Glomerular visceral epithelial cell (primary cell): ENCODE data around the gene ZMYM1.
"Not testable (repeated sequence)": the region's sequence is repeated elsewhere in the genome, so short reads cannot be mapped to it uniquely, and the experiment has no call there.

Experiments used
- DNase-seq: peaks from one replicate; pipeline ENCODE4 v3.0.0-alpha.2; 2016; ENCODE audit errors: extremely low spot score

Gene ZMYM1

DNA sequence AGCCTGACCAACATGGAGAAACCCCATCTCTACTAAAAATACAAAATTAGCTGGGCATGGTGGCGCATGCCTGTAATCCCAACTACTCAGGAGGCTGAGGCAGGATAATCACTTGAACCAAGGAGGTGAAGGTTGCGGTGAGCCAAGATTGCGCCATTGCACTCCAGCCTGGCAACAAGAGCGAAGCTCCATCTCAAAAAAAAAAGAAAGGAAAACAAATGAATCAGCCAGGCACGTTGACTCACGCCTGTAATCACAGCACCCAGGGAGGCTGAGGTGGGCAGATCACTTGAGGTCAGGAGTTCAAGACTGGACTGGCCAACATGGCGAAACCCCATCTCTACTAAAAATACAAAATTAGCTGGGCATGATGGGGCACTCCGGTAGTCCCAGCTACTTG, 2.8 kb upstream of the ZMYM1 start:
- DNase-seq: peak; percentile 13

DNA sequence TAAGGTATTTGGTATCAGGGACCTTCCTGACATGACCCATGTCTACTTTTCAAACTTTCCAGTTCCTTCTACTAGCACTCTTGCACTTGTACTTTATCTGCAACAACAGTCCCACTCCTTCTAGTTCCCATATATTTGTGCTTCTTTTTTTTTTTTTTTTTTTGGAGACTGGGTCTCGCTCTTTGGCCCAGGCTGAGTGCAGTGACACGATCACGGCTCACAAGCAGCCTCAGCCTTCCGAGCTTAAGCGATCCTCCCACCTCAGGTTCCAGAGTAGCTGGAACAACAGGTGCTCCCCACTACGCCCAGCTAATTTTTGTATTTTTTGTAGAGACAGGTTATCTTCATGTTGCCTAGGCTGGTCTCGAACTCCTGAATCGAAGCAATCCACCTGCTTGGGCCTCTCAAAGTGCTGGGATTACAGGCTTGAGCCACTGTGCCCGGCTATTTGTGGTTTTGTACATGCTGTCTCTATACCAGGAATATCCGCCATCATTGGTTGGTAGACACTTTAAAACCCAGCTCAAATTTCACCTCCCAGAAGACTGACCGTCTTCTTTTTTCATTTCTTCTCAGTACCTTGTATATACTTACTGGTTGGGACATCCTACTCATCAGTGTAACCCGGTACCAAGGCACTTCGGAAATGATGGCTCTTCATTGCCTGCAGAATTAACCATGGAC, 1.1 kb downstream of the ZMYM1 start:
- no peak for DNase-seq

DNA sequence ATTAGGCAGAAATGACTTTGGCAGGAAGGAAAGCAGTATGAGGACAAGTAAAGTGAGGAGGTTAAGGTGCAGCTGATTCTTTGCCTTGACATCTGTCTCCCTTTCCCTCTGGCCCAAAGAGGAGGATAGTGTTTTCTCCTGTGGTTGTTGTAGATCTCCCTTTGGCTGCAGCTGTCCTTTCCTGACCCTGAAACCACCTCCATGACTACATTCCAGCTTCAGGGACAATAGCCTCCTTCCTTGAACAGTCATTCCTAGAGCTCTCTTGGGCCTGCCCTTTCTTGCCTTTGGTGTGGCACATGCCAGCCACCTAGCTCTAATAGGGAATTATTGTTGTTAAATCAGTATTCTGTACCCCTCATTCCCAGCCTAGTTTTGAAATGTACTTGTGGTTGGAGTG, 6.2 kb downstream of the ZMYM1 start:
- peak; percentile 33 for DNase-seq

DNA sequence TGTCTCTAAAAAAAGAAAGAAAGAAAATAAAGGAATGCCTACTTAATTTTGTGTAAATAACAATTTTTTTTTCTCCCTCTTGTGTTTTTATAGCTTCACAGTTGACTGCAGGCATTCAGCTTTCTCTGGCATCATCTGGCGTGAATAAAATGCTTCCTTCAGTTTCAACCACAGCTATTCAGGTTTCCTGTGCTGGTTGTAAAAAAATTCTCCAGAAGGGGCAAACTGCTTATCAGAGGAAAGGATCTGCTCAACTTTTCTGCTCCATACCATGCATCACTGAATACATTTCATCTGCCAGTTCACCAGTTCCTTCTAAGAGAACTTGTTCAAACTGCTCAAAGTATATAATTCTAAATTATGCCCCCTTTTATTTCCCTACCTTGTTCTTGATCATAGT, 18.0 kb downstream of the ZMYM1 start:
- peak; percentile 22 for DNase-seq

DNA sequence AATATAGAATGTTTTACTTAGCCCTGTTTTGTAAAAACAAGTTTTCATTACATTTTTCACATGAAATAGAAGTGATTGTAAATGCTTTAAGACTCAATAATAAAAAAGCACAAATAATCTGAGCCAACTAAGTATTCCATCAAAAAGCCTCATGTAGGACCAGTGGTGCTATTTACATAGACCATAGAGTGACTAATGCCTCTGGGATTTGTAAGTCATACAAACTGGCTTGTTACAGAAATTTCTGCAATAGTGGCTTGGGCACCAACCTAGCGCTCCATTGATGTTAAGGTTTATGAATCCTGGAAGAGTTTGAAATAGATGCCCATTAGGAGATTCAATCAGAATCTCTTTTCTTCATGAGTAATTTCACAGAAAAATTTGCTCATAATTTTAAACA, 31.9 kb downstream of the ZMYM1 start:
- peak; percentile 8 for DNase-seq

DNA sequence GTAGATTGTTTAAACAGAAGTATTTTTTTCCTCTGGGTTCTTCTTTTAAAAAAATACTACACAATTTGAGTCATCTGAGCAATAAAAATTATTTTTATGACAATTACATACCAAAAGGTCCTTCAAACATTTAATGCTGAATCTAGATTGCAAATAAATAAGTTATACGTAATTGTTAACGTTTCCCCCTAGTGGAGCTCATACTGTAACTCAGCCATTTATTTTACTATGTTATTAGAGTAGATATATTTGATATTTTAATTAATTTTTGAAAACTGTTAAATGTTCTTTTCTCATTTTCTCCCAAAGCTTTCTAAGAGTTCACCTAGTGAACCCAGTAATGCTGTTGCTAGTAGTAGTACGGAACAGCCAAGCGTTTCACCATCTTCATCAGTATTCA, 33.5 kb downstream of the ZMYM1 start:
- no peak for DNase-seq

DNA sequence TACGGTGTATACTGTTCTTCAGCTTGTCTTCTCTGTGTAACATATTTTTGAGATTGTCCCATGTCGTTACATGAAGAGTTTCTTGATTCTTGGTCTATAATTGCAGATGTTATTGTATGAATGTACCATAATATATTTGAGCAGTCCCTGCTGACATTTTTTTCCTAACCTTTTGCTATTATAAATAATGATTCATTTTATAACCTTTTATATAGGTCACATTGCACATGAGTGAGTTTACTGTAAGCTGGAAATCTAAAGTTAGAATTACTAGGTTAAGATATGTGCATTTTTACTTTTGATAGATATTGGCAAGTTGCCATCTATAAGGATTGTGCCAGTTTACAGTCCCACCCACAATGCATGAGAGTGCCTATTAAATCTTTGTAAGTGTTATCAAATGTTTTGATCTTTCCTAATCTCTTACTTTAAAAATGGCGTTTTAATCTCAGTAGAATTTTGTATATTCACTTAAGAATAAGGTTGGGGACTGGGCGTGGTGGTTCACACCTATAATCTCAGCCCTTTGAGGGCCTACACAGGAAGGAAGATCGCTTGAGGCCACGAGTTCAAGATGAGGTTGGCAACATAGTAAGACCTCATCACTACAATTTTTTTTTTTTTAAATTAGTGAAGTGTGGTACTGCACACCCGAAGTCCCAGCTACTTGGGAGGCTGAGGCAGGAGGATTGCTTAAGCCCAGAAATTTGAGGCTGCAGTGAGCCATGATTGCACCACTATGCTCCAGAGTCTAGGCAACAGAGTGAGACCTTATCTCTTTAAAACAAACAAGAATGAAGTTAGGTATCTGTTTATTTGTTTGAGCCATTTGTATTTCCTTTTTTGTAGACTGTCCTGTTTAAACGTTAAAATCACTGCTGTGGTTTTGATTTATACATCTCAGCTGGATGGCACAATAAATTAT, 36.5 kb downstream of the ZMYM1 start:
- no peak for DNase-seq

DNA sequence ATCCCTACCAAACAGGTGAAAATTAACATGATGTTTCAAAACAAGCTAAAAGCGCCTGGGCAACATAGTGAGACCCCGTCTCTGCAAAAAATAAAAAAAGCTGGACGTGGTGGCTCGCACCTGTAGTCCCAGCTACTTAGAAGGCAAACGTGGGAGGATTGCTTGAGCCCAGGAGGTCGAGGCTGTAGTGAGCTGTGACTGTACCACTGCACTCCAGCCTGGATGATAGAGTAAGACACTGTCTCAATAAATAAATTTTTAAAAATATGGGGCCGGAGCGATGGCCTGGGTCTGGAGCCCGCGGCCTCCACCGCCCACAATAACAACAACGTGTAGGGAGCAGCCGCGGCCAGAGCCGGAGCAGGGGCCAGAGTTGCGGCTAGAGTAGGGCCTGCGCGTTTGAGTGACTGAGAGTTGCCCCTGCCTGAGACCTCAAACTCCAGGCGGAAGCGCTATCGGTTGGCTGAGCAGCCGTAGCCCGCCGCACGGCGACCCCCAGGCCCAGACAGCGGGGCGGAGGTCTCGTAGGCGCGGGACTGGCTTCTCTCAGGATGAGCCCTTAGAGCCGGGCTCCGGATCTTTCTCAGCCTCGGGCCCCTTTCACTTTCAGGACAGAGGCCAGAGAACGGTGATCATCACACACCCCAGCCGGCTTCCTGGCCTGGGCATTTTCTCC, 41.4 kb downstream of the ZMYM1 start:
- DNase-seq: no peak

DNA sequence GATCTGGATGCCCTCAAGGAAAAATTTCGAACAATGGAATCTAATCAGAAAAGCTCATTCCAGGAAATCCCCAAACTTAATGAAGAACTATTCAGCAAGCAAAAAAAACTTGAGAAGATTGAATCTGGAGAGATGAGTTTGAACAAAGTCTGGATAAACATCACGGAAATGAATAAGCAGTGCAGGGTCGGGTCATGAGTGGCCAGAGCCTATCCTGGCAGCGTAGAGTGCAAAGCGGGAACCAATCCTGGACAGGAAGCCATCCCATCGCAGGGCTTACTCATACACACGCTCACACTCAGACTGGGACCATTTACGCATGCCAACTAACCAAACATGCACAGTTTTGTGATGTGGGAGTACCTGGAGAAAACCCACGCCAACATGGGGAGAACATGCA, 43.1 kb downstream of the ZMYM1 start:
- no peak for DNase-seq

DNA sequence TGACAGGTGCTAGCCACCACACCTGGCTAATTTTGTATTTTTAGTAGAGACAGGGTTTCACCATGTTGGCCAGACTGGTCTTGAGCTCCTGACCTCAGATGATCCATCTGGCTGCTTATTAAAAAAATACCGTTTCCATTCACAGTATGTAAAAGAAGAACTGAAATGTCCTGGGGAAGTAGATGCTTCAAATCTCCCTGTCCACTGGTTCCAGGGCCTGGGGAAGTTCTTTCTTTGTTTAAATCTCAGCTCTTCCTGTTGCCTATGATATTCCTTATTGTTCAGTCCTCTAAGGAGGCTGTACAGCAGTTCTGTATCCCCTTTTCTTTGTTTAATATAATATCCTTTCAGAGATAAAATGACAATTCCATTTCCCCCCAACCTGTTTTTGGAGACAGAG, 47.4 kb downstream of the ZMYM1 start:
- no peak for DNase-seq

DNA sequence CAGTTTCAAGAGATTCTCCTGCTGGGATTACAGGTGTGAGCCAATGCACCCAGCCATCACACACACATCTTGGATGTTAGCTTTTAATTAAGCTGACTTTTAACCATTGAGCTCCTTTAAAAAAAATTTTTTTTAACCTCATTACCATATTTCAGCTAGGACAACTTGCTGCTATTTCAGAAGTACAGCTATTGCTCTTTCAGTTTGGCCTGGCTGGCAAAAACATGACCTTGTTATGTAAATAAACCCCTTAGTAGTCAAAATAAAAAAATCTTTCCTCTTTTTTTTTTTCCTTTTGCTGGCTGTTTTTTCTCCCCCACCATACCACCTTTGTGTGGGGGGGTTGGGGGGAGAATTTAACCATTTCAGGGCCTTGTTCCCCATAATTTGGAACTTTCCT, 49.9 kb downstream of the ZMYM1 start:
- no peak for DNase-seq

DNA sequence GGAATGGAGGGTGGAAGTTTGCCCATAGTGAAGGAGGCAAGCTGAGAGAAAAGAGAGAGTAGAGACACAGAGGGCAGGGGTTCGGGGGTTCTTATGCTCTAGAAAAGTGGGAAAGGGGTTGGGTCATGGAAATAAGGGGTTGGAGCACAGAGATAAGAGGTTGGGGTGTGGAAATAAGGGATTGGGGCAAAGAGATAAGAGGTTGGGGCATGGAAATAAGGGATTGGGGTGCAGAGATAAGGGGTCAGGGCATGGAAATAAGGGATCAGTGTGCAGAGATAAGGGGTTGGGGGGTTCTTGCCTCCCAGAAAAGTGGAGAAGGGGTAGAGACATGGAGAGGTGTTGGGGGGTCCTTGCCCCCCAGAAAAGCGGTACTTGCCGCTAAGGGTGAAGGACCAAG, 57.6 kb downstream of the ZMYM1 start:
- no peak for DNase-seq

DNA sequence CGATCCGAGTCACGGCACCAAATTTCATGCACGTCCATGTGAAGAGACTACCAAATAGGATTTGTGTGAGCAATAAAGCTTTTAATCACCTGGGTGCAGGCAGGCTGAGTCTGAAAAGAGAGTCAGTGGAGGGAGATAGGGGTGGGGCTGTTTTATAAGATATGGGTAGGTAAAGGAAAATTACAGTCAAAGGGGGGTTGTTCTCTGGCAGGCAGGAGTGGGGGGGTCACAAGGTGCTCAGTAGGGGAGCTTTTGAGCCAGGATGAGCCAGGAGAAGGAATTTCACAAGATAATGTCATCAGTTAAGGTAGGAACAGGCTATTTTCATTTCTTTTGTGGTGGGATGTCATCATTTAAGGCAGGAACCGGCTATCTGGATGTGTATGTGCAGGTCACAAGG, 58.4 kb downstream of the ZMYM1 start:
- not testable (repeated sequence) for DNase-seq

DNA sequence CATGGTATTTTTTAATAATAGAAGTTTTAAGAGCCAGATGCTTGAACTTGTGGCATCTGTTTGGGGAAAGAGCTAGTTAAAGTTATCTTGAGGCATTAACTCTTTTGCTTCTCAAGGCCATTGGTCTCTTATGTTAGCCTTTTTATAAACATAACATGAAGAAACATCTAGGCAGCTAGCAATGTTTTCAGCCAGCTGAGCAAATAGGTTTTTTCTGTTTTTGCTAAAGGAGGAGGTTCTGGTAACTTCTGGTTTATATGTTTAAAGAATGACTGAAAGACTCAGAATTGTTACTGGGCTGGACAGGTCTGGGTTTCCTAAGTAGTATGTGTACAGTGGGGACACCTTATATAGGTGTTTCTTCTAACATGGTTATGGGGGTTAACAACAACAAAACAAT, 63.1 kb downstream of the ZMYM1 start:
- not testable (repeated sequence) for DNase-seq

DNA sequence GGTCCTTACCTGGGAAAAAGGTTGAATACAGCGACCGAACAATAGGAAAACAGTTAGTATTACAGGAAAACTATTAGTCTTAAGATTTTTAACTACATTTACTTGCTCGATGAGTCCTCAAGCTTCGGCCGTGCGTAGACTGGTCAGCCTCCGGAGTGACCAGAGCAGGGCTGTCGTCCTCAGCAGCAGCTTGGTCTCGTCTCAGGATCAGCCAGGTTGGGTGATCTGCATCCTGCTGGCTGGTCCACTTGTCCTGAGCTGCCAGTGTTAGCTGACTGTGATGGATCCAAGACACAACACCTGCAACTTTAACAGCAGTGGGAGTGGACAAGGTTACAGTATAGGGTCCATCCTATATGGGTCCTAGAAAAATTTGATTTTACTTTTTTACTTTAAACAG, 63.5 kb downstream of the ZMYM1 start:
- DNase-seq: not testable (repeated sequence)

DNA sequence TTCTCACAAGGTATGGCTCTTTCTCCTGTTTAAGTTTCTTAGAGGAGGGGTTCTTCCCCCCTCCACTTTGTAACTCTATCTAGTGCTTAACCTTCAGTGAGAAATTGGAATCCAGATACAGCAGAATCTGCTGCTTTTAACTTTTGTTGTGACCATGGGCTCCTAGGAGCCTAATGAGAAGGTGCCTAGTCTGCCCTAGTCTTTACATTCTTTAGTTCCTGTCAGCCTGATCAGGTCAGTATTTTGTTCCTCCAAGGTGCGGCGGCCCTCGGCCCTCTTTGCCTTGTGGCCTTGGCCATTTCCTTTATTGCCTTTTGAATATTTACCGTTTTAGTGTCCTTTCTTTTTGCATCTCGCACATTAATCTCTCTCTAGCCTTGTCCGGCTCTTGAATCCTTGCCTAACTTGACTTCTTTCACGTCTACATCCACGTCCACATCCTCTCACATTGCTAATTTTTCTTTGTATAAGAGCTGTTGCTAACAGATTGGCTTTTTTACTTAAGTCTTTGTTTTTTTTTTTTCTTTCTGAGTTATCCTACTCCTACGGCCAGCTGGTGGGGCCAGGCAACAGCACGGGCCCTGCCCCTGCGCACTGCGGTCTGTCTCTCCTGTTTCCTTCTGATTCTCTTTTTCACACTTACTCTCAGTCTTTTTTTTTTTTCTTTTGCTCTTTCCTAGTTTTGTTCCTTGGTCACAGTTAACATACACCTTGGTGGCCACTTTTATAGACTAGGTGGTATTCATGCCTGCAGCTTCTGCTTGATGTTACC, 64.7 kb downstream of the ZMYM1 start:
- DNase-seq: no peak

DNA sequence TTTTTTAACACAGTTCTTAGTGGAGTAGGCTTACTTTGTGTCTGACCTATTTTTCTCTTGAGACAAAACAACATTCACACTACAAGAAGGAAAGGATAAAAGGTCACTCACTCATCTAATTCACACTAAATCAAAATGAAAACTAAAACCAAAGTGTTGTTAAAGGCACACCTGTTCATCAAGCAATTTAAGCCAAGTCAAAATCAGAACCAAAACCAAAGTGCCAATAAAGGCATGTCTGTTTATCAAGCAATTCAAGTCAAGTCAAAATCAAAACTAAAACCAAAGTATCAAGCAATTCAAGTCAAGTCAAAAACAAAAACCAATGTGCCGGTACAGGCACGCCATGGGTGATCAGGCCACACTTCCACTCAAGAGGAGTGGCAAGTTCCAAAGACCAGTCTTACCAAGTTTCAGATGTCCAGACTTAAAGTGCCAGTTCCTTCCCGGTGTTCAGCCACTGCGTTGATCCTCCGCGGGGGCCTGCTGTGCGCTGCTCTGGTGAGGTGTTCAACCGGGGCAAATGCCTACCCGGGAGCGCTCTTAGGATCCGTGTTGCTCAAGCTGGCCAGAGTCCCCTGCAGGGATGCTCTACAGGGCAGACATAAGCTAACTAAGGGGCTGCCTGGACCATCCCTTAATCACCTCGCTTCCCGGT, 66.8 kb downstream of the ZMYM1 start:
- not testable (repeated sequence) for DNase-seq

DNA sequence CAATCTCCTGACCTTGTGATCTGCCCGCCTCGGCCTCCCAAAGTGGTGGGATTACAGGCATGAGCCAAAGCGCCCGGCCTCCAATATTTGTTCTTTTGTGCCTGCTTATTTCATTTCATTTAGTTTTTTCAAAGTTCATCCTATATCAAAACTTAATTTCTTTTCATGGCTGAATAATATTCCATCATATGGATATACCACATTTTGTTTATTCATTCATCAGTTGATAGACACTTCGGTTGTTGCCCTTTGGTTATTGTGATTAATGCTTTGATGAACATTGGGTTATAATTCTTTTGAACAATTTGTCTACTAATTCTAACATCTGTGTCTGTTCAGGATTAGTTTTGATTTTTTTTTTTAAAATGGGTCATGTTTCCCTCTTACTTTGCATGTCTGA, 72.0 kb downstream of the ZMYM1 start:
- no peak for DNase-seq

DNA sequence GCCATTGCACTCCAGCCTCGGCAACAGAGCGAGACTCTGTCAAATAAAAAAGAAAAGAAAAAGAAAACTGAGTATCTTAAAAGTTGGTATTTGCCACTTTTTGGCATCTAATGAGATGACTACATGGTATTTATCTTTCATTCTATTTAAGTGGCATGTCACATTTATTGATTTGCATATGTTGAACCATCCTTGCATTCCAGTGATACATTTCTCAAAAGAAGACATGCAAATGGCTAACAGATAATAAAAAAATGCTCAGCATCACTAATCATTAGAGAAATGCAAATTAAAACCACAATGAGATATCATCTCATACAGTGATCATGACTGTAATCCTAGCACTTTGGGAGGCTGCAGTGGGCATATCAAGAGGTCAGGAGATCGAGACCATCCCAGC, 85.7 kb downstream of the ZMYM1 start:
- DNase-seq: no peak
